ENCODE data around the gene OPALIN.

- TF ChIP-seq CTCF (IDR thresholded peaks at IDR 0.05) (no peak), POLR2A (IDR thresholded peaks at IDR 0.05) (no peak)
These were observed 1.5 kb upstream of the OPALIN start for GRCh38 chr10:96360331-96360730.

Measured in prostate gland (tissue), 2 donors.